GM18907 (cell line): ENCODE results near the gene AHSA1.
A peak's percentile ranks its signal among the peaks of the same experiment; 100 is the strongest.
"Not testable (repeated sequence)": the region's sequence is repeated elsewhere in the genome, so short reads cannot be mapped to it uniquely, and the experiment has no call there.

Experiments used
- ATAC-seq: cut with Tn5 transposase; IDR thresholded peaks from one replicate; pipeline ENCODE4 v1.9.1; 2021; ENCODE audit warnings: mild to moderate bottlenecking, moderate library complexity; ENCODE audit not compliant: unreplicated experiment

Gene AHSA1

DNA sequence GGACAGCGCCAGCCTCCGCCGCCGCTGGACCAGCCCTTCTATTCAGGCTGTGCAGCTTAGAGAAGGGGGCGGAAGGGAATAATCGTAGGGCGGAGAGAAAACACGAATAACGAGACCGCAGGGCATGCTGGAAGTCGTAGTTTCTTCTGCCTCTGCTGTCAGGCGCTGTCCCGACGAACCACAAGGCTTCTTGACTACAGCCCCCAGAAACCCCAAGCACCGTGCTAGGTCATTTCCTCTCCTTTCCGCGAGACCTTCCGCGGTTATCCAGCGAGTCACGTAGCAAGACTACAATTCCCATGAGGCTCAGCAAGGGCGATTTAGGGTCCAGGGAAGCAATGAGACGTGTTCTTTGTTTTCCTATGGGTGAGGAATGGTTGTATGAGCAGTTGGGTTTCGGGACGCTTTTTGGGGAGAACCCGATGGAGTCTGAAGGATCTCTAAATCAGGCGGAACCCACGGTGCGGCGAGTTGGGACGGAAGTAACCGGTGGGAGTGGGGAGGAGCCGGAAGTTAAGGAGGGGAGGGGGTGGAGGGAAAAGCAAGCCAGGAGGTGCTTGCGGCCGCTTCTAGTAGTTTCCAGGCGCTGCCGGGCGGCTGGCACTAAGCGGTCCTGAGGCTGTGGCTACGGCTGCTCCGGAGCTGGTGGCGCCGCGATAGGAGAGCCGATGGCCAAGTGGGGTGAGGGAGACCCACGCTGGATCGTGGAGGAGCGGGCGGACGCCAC, at the start of gene AHSA1, which contains the start of gene VIPAS39:
Gene AHSA1 (plus strand): TSS at position 572 of the 727 bp plus-strand sequence. CDS start 97 bp downstream, at position 669.
Gene VIPAS39 (minus strand): TSS at position 80 of the 727 bp plus-strand sequence. CDS start 3,499 bp downstream, outside the sequence.
- ATAC-seq, result peak; percentile 93

DNA sequence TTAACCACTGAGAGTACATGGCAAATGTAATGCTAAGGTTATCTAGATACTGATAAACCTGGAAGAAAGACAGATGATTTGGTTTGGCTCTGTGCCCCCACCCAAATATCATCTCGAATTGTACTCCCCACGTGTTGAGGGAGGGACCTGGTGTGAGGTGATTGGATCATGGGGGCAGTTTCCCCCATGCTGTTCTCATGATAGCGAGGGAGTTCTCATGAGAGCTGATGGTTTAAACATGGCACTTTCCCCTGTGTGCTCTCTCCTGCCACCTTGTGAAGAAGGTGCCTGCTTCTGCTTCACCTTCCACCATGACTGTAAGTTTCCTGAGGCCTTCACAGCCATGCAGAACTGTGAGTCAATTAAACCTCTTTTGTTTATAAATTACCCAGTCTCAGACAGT, 48.8 kb upstream of the AHSA1 start:
- no peak for ATAC-seq

DNA sequence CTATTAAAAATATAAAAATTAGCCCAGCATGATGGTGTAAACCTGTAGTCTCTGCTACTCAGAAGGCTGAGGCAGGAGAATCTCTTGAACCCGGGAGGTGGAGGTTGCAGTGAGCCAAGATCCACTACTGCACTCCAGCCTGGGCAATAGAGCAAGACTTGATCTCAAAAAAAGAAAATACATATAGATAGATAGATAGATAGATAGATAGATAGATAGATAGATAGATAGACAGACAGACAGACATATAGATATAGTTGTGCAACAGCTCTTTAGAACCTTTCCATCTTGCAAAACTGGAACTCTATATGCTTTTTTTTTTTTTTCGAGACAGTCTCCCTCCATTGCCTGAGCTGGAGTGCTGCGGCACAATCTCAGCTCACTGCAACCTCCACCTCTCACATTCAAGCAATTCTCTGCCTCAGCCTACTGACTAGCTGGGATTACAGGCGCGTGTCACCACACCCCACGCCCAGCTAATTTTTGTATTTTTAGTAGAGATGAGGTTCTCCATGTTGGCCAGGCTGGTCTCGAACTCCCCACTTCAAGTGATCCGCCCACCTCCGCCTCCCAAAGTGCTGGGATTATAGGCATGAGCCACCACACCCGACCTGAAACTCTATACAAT, 42.4 kb upstream of the AHSA1 start:
- not testable (repeated sequence) for ATAC-seq

DNA sequence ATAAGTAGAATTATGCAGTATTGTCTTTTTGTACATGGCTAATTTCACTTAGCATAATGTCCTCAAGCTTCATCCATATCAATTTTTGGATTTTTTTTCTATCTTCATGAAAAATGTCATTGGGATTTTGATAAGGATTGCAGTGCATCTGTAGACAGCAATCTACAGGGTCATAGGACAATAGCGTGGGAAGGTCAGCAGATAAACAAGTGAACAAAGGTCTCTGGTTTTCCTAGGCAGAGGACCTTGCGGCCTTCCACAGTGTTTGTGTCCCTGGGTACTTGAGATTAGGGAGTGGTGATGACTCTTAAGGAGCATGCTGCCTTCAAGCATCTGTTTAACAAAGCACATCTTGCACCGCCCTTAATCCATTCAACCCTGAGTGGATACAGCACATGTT, 41.8 kb upstream of the AHSA1 start:
- ATAC-seq, result not testable (repeated sequence)

DNA sequence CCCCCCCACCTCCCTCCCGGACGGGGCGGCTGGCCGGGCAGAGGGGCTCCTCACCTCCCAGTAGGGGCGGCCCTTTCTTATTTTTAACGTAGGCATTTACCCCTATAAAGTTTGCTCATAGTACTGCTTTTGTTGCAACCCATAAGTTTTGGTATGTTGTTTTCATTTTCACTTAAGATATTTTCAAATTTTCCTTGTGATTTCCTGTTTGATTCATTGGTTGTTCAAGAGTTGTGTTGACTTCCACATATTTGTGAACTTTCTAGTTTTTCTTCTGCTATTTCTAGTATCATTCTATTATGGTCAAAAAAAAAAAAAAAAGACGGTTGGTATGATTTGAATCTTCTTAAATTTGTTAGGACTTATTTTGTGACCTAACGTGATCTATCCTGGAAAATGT, 41.1 kb upstream of the AHSA1 start:
- ATAC-seq, result no peak

DNA sequence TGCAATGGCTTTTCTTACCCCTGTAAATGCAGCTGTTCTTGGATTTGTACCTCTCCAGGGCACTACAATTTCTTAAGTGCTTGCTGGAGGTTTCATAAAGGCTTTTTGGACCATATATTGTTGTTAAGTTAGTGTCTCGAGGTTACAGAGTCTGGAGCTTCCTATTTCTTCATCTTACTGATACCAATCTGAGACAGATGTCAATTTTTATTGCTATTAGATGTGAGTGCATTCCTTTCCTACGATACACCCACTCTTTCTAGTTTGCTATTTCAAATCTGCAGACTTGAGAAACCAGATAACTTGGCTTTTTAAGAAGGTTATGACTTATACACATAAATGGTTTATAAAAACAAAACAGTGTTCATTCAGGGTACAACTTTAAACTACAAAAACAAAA, 36.7 kb upstream of the AHSA1 start:
- ATAC-seq, result no peak

DNA sequence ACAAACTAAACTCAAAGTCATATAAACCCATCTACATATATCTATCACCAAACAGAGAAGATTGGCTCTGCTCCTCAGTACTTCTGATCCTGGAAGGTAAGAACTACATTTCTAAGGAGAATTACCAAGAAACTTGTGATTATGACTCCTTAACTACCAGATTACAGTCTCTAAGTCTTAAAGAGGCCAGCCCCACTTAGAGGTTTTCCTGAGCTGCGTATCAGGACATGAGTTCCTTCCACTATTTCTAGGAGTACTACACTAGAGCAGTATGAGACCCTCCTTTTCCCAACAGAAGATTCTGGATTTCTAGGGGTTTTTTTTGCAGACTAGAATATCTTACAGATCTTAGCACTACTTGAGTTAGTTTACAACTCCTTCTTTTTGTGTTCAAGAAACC, 34.5 kb upstream of the AHSA1 start, which contains the start of gene NOXRED1:
Gene NOXRED1 (minus strand): TSS at position 101 of the 400 bp plus-strand sequence. CDS start 634 bp downstream, outside the sequence.
- ATAC-seq, result no peak

DNA sequence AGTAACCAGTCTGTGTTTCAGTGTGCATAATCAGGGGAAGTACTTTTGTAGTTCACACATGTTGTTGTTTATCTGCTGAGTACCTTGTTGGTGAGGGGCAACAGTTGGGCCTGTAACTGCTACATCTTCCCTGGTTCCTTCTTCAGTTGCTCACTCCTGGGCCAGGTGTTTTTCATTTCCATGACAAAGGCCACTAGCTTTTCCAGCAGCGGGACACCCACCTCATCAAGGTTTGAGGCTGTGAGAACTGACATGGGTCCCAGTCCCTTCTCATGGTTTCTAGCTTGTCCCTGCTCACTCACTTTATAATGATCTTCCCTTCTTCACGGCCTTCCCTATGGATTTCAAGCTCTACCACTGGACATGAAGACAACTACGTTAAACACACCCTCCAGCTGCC, 33.0 kb upstream of the AHSA1 start:
- ATAC-seq, result no peak

DNA sequence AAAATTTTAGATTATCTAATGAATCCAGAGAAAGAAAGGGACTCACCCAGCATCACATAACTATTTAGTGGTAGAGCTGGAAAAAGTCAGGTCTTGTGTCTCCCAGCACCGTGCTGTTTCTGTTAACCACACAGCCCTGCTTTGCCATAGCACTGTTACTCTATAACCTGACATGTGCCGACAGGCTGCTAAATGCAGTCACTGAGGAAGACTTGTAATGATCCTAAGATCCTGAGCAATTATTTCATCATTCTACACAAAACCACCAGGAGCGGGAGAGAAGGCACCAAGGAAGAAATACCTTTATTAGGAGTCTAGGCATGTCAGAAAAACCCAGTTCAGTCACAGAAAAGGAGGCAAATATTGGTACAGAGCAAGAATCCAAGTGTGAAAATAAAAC, 31.5 kb upstream of the AHSA1 start:
- ATAC-seq, result no peak

DNA sequence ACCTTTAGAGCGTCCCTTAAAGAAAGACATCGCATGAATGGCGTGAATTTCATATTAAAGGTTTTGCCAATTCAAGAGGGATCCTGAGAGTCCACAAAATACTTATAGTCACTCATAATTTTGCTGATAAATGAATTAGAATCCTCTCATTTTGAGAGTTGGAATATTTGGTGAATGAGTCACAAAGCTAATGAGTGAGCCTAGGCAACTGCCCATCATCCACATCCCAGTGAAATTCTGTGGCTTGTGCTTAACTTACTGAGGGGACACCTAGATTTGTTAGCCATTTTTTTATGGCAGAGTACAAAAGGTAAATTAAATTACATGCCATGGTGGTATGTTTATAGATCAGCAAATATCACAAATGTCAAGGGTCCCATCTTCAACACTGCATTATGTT, 21.9 kb upstream of the AHSA1 start:
- no peak for ATAC-seq

DNA sequence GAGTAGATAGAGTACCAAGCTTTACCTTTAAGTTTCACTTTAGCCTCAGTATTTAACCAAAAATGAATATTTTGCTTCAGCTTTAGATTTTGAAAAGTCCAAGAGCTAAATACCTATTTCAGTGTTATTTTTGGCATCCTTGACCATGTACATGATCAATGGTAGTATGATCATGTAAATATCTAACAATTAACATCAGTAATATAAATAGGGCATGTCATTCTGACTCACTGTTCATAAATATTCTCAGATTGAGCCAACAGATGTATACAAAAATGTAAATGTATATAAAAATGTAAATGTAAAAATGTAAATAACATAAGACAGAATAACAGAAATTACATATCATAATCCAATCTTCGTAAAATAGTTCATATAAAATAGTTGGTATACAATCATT, 19.3 kb upstream of the AHSA1 start:
- ATAC-seq, result no peak

DNA sequence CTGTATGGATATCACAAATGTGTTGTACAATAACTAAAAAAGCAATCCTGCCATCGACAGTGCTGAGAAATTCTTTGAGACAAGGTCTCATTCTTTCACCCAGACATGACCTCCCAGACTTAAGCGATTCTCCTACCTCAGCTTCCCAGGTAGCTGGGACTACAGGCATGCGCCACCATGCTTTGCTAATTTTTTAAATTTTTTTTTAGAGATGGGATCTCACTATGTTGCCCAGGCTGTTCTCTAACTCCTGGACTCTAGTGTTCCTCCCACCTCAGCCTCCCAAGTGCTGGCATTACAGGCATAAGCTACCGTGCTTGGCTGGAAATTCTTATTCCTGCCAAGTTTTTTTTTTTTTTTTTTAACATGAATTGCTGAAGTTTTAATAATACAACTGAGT, 18.0 kb upstream of the AHSA1 start:
- no peak for ATAC-seq

DNA sequence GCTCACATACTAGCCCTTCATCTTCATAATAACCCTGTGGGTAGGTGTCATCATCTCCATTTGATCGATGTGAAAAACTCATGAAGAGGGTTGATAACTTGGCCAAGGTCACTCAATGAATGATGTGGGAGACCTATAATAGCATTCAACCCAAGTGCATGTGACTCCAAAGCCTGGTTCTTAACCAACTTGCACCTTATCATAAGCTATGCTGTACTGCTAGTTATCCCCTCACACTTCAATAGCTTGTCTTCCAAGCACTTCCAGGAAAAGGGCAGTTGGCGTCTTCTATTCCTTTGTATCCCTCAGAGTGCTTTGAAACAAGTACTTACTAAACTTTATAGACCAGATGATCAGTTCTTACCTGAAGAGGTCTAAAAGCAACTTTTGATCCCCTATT, 15.7 kb upstream of the AHSA1 start:
- no peak for ATAC-seq

DNA sequence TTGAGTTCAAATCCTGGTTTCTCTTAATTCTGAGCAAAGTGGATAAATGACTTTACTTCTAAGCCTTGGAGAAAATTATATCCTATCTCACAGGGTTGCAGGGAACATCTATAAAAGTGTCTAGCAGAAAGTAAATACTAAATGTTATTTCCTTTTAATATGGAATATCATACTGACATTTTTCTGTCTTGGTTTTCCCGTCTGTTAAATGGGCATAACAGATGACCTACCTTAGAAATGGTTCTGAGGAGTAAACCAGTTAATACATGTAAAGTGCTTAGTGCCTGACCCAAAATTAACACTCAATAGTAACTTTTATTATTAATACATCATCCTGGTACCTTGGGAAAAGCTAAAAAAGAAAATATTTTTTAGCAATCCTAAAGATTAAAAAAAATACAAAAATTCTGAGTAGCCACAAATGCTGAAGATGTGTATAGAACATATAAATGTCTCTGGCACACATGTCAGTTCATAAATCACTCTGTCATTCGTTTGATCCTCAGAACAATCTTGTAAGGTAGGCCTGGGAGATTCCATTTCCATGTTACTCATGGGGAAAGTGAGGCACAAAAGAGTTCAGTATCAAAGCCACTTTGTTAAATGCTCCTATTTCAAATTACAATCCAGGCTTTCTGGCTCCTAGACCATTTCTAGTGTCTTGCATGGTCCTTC, 1.8 kb upstream of the AHSA1 start:
- ATAC-seq, result no peak

DNA sequence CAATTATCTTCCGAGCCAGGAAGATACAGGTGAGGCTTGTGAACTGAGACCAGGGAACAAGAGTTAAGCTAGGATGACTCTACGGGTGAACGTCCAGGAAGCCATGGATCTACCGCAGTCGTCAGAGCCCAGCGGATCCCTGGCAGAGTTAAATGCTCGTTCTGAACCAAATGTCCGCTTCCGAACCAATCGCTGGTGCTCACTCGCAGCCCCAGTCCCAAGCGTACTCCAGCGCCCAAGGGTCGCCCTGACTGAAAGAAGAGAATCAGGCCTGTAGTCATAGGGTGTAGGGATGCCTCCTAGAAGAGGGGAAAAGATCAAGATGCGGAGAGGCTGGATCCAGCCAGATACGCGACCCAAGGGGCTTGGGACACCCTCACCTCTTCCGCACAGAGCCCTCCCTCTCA, 775 bp upstream of the AHSA1 start:
- peak; percentile 27 for ATAC-seq

DNA sequence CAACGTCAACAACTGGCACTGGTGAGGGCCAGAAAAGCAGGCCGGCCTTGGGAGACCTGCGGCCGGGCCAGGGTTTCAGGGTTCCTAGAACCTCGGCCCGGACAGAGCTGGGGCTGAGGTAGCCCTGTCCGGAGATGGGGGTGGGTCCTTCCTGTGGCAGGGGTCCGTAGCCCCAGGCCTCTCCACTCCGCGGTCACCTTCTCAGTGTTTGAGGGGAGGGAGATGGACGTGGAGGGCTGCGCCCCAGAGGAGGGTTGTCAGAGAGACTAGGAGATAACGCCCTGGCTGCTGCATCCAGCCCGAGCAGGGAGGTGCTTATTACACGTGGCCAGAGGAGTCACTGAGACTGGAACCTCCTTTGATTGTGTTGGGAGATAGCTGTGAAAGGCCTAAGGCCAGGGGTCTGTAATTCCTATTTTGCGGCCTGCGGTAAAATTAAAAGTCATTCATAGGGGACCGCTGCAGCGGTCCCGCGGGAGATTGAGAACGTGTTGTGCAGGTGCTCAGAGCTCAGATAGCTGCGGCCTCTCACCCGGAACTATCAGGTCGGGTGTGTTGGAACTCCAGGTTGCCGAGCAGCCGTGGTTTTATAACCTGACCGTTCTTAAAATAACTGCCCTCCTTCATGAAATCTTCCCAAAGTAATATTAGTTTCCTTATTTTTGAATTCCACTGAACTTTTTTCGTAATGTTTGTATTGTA, 507 bp downstream of the AHSA1 start:
- ATAC-seq, result peak; percentile 25

DNA sequence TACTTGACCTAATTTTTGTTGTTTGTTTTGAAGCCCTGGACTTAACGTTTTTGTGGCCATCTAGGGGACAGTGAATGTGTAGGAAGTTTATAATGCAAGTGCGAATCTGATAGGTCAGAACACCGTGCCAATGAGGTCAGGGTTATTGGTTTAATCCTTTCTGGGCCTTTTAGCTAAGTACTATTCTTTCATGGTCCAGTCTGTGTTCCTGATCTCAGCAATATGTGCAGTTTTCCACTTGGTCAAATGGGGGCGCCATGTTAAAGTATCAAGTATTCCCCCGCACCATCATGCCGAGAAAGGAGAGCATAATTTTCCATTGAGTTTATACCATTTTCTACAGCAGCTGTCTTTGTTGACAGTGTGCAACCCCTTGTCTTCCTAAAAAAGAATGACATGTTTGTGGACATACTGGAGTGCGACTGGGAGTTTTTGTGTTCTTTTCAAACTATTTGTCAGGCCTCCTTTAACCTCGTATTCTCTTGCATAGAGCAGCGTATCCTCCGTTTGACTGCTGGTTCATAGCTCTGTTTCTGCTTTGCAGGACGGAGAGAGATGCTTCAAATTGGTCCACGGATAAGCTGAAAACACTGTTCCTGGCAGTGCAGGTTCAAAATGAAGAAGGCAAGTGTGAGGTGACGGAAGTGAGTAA, 1.3 kb downstream of the AHSA1 start:
- no peak for ATAC-seq

DNA sequence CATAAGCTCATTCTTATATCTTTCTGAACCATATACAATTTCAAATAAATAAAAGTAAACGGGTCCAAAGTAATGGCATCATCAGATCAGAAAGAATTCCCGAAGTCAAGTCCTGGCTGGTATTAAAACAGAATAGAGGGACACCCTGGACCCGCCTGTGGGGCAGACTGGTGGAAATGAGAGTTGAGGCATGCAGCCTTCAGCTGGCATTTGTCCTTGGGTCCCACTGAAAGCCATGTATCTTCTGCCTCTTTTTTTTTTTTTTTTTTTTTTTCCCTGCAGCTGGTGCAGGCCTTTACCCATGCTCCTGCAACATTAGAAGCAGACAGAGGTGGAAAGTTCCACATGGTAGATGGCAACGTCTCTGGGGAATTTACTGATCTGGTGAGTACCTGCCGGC, 9.9 kb downstream of the AHSA1 start:
- no peak for ATAC-seq

DNA sequence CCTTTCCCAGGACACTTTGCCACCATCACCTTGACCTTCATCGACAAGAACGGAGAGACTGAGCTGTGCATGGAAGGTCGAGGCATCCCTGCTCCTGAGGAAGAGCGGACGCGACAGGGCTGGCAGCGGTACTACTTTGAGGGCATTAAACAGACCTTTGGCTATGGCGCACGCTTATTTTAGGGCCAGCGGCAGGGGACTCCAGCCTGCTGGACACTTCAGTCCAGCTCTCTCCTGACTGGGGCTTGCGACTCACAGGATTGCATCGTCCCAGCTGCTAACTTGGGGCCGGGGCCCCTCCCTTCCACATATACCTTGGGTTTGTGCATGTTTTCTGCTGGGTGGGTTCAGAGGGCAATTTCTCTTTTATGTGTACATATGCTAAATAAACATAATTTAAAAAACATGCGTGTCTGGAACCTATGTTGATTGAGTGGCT, 11.2 kb downstream of the AHSA1 start:
- no peak for ATAC-seq

DNA sequence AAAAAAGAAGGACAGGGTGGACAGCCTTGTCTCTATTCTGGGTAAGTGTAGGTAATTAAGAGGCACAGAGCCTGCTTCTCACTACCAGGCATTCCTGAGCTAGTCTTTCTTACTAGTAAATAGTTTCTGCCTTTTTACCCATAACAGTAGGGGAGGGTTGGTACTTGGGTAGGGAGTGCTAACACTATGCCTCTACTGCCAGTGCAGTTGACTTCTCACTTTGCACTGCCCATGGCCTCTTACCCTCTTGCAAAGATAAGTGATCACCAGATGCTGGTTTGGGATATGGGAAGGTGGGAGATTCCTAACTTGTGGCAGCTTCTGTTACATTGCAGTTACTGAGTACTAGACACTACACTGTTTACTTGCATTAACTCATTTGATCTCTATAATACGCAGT, 11.6 kb downstream of the AHSA1 start:
- ATAC-seq, result no peak
